ENCODE measurements around the gene DCAF10.

DCAF10 gene

DNA sequence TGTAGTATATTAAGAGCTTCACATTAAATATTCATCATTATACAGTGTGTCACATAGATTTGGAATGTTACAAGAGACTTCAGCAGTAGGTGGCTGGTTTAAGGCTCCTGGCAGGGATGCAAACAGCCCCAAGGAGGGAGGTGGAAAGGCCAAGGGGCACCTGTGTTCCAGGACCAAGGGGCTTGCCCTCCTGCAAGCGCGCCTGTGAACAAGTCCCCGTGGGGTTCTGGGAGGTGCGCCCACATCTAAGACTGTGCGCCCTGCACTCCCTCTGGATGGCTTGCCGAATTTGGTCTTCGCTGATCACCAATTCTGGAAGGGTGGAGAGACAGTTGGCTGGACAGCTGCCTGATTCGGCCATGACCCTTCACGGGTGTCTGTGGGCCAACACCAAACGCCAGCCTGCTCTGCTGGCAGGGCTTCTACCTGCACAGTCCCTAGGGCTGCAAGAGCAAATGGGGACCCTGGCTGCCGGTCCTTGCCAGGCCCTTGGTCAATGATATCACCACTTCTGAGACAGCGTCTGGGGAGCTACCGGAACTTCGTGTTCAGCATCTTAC, 115.4 kb downstream of the DCAF10 start:
- H3K4me3 ChIP-seq (ENCODE audit: low read length), result no peak overlapping the region
- TF ChIP-seq, protein P1, sequence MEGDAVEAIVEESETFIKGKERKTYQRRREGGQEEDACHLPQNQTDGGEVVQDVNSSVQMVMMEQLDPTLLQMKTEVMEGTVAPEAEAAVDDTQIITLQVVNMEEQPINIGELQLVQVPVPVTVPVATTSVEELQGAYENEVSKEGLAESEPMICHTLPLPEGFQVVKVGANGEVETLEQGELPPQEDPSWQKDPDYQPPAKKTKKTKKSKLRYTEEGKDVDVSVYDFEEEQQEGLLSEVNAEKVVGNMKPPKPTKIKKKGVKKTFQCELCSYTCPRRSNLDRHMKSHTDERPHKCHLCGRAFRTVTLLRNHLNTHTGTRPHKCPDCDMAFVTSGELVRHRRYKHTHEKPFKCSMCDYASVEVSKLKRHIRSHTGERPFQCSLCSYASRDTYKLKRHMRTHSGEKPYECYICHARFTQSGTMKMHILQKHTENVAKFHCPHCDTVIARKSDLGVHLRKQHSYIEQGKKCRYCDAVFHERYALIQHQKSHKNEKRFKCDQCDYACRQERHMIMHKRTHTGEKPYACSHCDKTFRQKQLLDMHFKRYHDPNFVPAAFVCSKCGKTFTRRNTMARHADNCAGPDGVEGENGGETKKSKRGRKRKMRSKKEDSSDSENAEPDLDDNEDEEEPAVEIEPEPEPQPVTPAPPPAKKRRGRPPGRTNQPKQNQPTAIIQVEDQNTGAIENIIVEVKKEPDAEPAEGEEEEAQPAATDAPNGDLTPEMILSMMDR (conservative IDR thresholded peaks at IDR 0.05; ENCODE audit: low read depth, low read length), result no peak
- no peak for DNase-seq (ENCODE audit: low read depth)

DNA sequence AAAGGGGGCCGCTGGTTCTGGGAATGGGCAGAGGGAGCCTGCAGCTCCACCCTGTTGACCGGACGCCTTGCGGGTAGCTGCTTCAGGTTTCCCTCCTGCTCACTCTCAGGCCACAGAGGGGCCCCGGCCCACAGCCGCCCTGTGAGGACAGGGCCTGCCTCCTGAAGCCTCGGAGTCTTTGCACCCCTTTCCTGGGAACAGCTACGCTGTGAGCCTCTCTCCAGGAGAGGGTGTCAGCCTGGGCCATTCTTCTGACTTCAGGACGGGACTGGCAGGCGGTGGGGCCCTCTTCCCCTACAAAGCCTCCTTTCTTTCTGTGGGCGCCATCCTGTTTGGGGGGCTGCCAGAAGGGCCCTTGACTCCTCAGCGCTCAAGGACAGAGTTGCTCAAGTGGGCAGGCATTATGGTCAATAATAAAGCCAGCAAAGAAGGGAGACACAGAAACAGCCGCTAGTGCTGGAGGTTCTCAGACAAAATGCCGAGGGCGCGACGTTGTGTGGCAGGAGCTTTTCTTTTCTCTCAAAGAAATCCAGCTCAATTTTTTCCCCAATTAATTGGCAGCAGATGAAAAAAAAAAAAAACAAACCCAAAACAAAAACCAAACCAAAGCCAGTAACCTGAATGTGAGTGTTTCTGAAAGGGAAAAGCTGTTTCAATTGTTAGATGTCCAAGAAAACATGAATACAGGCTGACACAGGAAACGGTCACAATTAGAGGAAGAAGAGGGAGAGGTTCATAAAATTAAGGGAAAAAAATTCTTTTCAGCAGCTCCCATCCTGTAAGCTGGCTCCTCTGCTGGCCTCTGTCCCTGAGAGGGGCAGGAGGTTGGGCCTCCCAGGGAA, 116.1 kb downstream of the DCAF10 start:
- TF ChIP-seq, protein P1 (conservative IDR thresholded peaks at IDR 0.05; ENCODE audit: low read depth, low read length), result no peak
- no peak overlapping the region for H3K4me3 ChIP-seq (ENCODE audit: low read length)
- DNase-seq (ENCODE audit: low read depth), result no peak
